H1 (cell line): ENCODE data around the gene FHIT. TPM values are rescaled to one million over a fixed set of nuclear protein-coding genes. Genes with fewer than 3 reads are reported as not detected.

Experiments
- BCL11A ChIP-seq, 2 experiments: IDR thresholded peaks; one replicate each; pipeline ENCODE4 v1.6.1; 2011; ENCODE audit warnings: low read depth in 2 of 2, low read length in 2 of 2, mild to moderate bottlenecking in 2 of 2
- CBX5 ChIP-seq: fragments of 300-800, 300-1000 bp; sonication (generic); IDR thresholded peaks from 2 replicates; pipeline ENCODE4 v1.7.1; 2016; ENCODE audit warnings: antibody characterized with exemption, low read length, low read depth
- EP300 ChIP-seq, 2 experiments: IDR thresholded peaks; 1 replicate in 1 of 2; 2 replicates in 1 of 2; pipeline ENCODE4 v1.6.1; 2011 to 2012; ENCODE audit warnings: low read depth in 2 of 2, low read length in 2 of 2, mild to moderate bottlenecking in 2 of 2, borderline replicate concordance in 1 of 2, inconsistent platforms in 1 of 2, moderate library complexity in 1 of 2
- RBBP5 ChIP-seq: IDR thresholded peaks from 2 replicates; pipeline ENCODE4 v1.7.1; 2012; ENCODE audit warnings: low read depth, mild to moderate bottlenecking, inconsistent platforms, low read length, moderate library complexity, borderline replicate concordance
- RFX5 ChIP-seq: IDR thresholded peaks from 2 replicates; pipeline ENCODE4 v1.6.1; 2011; ENCODE audit warnings: low read depth, low read length, improper control_type of control experiment, borderline replicate concordance
- polyA plus RNA-seq, 7 experiments: library from polyadenylated mRNA; depleted of rRNA in 3 of 7; stranded (reverse) in 5 of 7; unstranded in 2 of 7; fragments of >200 nt in 5 of 7; fragments of 200-250 nt in 2 of 7; gene quantifications; 1 replicate in 5 of 7; 2 replicates in 1 of 7; 4 replicates in 1 of 7; pipeline versions ENCODE4 v1.2.1 to v1.2.3, GENCODE V29; 2011 to 2013; ENCODE audit warnings: missing spikeins in 2 of 7, mixed read lengths in 2 of 7
- total RNA-seq: library from RNA; stranded (reverse); fragmentation: NEBNext Ultra II Directional; extraction: Animal tissue kit (Norgen Biotek cat#: 25700); gene quantifications from 2 replicates; pipeline ENCODE4 v1.2.1, GENCODE V29; 2021

FHIT gene
- total and polyA plus RNA-seq, 2 of the 8 experiments (the other 6 are each of a cell fraction or from before 2014, with no cell fraction given), result 1.2 to 3.2 TPM

DNA sequence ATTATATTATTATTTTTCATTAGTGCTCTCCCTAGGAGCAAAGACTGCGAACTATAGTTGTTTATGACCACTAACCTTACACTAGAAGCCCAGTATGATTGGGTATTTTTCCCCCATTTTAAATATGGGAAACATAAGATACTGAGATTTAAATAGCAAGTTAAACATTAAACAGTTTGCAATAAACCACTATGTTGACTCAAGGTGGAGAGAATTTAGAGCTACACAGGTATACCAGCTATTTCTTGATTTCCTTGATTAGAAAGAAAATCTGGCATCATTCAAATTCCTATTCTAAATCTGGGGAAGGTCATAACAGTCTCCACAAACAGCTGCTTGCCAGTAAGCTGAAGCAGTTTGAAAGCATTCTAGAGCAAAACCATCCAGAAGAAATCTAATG lies 1337.6 kb downstream of the FHIT start (continued):
- TF ChIP-seq CBX5 (no peak), BCL11A (IDR thresholded peaks at IDR 0.05; ENCODE audit: low read depth in 2 of 2, low read length in 2 of 2) (no peak), RBBP5 (no peak), RFX5 (no peak), EP300 (IDR thresholded peaks at IDR 0.05; ENCODE audit: borderline replicate concordance in 1 of 2, low read depth in 2 of 2, low read length in 2 of 2) (no peak)
